GM19397 (cell line): ENCODE data around the gene SALL1.

Experiments
- ATAC-seq: cut with Tn5 transposase; IDR thresholded peaks from one replicate; pipeline ENCODE4 v1.9.1; 2021; ENCODE audit warnings: mild to moderate bottlenecking, moderate library complexity; ENCODE audit not compliant: unreplicated experiment

The SALL1 gene

DNA sequence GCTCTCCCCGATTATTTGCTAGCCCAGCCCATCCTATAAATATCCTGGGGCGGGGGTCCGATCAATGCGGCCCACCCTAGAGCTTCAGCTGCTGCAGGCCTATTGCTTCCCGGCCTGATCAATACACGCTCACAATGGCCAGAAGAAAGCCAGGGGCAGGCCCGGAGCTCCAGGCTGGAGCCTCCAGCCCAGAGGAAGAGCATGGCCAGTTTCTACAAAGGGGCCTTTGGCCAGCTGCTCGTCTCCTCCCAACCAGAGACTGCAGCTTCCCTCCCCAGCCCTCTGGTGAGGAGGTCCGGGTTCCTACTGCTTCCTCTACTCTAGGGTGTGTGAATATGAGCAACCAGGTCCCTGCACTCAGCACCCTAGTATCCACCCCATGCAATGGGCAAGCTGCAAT lies 36.7 kb downstream of the SALL1 start:
- ATAC-seq: no peak

- ATAC-seq: peak; percentile 60
These were observed 37.6 kb downstream of the SALL1 start for GRCh38 chr16:51113236-51114125.

DNA sequence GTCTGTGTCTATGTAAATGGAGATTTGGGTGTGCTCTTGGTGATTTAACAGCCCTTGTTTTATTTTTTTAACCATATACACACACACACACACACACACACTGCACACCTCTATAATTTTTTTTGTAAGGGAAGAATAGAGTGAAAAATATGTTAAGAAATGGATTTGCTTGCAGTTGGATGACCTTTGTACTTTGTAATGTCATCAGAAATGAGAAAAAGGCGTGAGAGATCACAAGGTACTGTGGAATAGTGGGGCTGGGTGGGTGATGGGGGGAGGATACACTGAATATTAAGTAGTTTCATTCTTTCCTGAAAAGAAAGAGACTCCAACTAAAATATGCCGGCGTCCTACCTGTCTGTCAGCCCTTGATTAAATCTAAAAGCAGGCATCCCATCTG lies 38.7 kb downstream of the SALL1 start:
- no peak for ATAC-seq

DNA sequence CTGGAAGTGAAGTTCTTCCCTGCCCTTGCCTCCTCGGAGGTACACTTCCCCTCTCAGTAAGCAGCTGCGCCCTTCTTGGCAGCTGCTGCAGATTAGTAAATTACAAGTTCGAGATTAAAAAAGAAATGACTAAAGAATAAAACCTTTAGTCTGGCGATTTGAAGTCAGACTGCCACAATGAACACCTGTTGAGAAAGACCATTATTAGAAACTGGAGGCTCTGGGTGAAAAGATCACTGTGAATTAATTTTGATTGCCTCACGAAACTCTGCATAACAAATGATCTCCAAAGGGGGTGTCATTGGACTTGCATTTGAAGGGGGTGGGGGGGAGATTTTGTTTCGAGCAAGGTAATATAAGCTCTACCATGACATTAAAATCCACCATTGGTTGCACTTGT lies 39.3 kb downstream of the SALL1 start:
- no peak for ATAC-seq

GRCh38 chr16:51110700-51111157 lies 40.3 kb downstream of the SALL1 start:
- no peak for ATAC-seq

GRCh38 chr16:51109173-51109572 lies 41.9 kb downstream of the SALL1 start:
- no peak for ATAC-seq

DNA sequence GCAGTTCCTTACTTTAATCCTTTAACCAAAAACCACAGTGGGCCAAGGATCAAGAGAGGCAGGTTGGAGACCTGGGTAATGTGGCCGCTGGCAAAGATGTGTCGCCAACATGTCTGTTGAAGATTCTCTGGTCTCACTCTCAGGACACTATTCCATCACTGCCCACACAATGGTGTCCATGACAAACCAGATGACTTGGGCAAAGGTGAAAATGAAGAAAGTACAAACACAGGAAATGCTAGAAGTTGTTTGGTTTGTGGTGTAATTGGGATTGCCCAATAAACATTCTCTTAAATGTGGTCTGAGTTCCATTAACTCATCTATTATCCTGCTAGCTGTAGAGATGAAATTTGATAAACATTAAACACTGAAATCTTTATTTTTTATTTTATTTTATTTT lies 43.3 kb downstream of the SALL1 start:
- no peak for ATAC-seq

DNA sequence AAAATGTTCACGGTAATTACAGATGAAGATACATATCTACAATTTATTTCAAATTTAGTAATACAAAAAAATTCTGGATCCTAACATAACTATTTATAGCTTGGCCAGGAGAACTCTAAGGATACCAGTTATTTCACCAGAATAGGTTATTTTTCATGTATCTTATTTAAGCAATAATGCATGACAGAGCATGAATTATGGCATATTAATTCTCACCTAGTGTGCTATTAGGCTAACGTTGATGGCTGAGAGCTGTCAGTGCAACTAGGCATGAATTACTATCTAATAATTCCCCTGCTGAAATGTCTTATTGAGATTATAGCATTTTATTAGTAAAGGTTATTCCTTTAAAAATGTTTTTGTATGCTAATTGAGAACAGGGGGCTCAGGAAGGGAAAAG lies 44.5 kb downstream of the SALL1 start:
- no peak for ATAC-seq

DNA sequence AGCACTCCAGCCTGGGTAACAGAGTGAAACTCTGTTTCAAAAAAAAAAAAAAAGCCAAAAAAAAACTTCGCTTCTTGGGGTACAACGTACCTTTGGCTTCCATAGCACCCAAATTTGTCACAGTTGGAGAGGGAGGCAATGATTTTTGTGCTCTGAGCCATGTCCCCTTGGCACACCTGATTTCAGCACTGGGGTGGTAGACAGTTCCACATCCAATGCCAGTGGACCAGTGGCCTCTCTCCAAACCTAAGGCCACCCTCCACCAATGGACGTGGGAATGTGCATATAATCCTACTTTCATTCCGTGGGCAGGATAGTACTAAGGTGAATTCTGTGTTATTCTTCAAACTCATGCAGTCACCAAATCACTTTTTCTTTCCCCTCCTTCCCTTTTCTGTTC lies 47.5 kb downstream of the SALL1 start:
- no peak for ATAC-seq

DNA sequence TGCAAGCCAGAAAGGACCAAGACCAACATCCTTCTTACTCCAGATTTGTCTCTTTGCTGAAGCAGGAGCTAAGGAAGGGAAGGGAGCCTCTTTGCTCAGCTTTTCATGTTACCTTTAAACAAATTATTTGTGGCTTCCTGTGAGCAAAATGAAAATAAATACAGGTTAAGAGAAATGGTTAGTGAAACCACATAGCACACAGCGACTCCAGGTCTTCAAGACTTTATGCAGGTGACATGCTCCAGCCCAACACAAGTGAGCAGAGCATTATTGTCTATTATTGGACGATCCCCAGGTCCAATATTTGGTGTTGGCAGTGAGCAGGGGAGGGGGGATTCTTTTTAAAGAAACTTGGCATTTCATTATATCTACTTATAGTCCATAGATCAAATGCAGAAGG lies 53.3 kb downstream of the SALL1 start:
- no peak for ATAC-seq

- ATAC-seq: no peak
These were observed 55.0 kb downstream of the SALL1 start for GRCh38 chr16:51095890-51096626.

GRCh38 chr16:51095084-51095881 lies 55.8 kb downstream of the SALL1 start:
- ATAC-seq: no peak

GRCh38 chr16:51093726-51094280 lies 57.3 kb downstream of the SALL1 start:
- ATAC-seq: no peak
